Keratinocyte (primary cell): Measurements from ENCODE around the gene GABARAPL1. TPM values are rescaled to one million over a fixed set of nuclear protein-coding genes. Genes with fewer than 3 reads are reported as not detected.

ENCODE experiments used
- DNase-seq: peaks from one replicate; pipeline ENCODE4 v3.0.0-alpha.2; 2011; ENCODE audit warnings: low read depth, missing footprints, low spot score
- FAIRE-seq: peaks from 2 replicates; lab custom pipeline; 2011; peaks lifted over from hg19 to GRCh38; lab: Jason Lieb, UNC
- H2AFZ ChIP-seq: 2 replicates; pipeline ENCODE4 v1.6.0; 2012; ENCODE audit warnings: low read length, control low read depth, inconsistent platforms; ENCODE audit not compliant: control insufficient read depth
- H3K27ac ChIP-seq: 2 replicates; pipeline ENCODE4 v1.5.1; 2011; ENCODE audit warnings: low read length; ENCODE audit not compliant: control insufficient read depth, insufficient read depth
- H3K27me3 ChIP-seq: 3 replicates; pipeline ENCODE4 v1.6.0; 2011; ENCODE audit warnings: low read length; ENCODE audit not compliant: control insufficient read depth, insufficient read depth; ENCODE audit errors: extremely low read depth
- H3K36me3 ChIP-seq, 2 experiments: 2 replicates in 1 of 2; 3 replicates in 1 of 2; pipeline ENCODE4 v1.5.1; 2011; ENCODE audit warnings: low read length in 2 of 2, mild to moderate bottlenecking in 1 of 2; ENCODE audit not compliant: control insufficient read depth in 2 of 2, insufficient read depth in 2 of 2; ENCODE audit errors: extremely low read depth in 1 of 2
- H3K4me1 ChIP-seq: 3 replicates; pipeline ENCODE4 v1.5.1; 2011; ENCODE audit warnings: low read length; ENCODE audit not compliant: control insufficient read depth, insufficient read depth; ENCODE audit errors: extremely low read depth
- H3K4me2 ChIP-seq: 3 replicates; pipeline ENCODE4 v1.6.0; 2011; ENCODE audit warnings: low read depth, low read length; ENCODE audit not compliant: control insufficient read depth, insufficient read depth; ENCODE audit errors: extremely low read depth
- H3K4me3 ChIP-seq, 3 experiments: fragments of 200-600 bp in 1 of 3; sonication (generic) in 1 of 3; 2 replicates in 2 of 3; 3 replicates in 1 of 3; pipeline ENCODE4 v1.5.1; 2011 to 2016; ENCODE audit warnings: low read length in 3 of 3, mild to moderate bottlenecking in 3 of 3, control low read depth in 2 of 3, inconsistent platforms in 1 of 3, low read depth in 1 of 3, mixed read lengths in 1 of 3, mixed run types in 1 of 3, moderate library complexity in 1 of 3; ENCODE audit not compliant: control insufficient read depth in 2 of 3, insufficient read depth in 2 of 3; ENCODE audit errors: extremely low read depth in 1 of 3
- H3K79me2 ChIP-seq: 2 replicates; pipeline ENCODE4 v1.6.0; 2012; ENCODE audit warnings: low read length; ENCODE audit not compliant: control insufficient read depth, insufficient read depth
- H3K9ac ChIP-seq: 3 replicates; pipeline ENCODE4 v1.6.0; 2011; ENCODE audit warnings: low read length; ENCODE audit not compliant: control insufficient read depth, insufficient read depth; ENCODE audit errors: extremely low read depth
- H3K9me1 ChIP-seq: 3 replicates; pipeline ENCODE4 v1.6.0; 2011; ENCODE audit warnings: low read length; ENCODE audit not compliant: control insufficient read depth, insufficient read depth; ENCODE audit errors: extremely low read depth
- H3K9me3 ChIP-seq: 2 replicates; pipeline ENCODE4 v1.5.1; 2012; ENCODE audit warnings: low read depth, low read length; ENCODE audit not compliant: control insufficient read depth
- H4K20me1 ChIP-seq: 3 replicates; pipeline ENCODE4 v1.6.0; 2011; ENCODE audit warnings: low read length; ENCODE audit not compliant: control insufficient read depth, insufficient read depth; ENCODE audit errors: extremely low read depth
- EZH2 ChIP-seq: IDR thresholded peaks from one replicate; pipeline ENCODE4 v1.6.1; 2012; ENCODE audit warnings: inconsistent platforms, mild to moderate bottlenecking, low read length, moderate library complexity
- dilution Hi-C: fragments of 300-500 bp; cut with MboI; formaldehyde crosslinking; loops from one replicate; pipeline ENCODE4 v1.7.0; 2020; ENCODE audit warnings: low sequenced_read_pairs; ENCODE audit not compliant: extremely low pct_ligation_motif_present
- polyA plus RNA-seq, 5 experiments: library from polyadenylated mRNA; depleted of rRNA in 3 of 5; stranded (reverse) in 3 of 5; stranded (forward) in 1 of 5; unstranded in 1 of 5; fragments of >200 nt; gene quantifications; 1 replicate in 1 of 5; 2 replicates in 3 of 5; 3 replicates in 1 of 5; pipeline versions ENCODE4 v1.2.1 to v1.2.3, GENCODE V29; 2011 to 2012; ENCODE audit warnings: missing spikeins in 2 of 5, low read depth in 1 of 5, low replicate concordance in 1 of 5
- TF ChIP-seq, protein P1 (sequence below), 3 experiments: IDR thresholded peaks in 1 of 3; conservative IDR thresholded peaks in 1 of 3; optimal IDR thresholded peaks in 1 of 3; 2 replicates in 2 of 3; 3 replicates in 1 of 3; pipeline versions ENCODE3 to v1.5.1; 2011; ENCODE audit warnings: low read length in 3 of 3, mild to moderate bottlenecking in 3 of 3, moderate library complexity in 2 of 3, control low read depth in 1 of 3, inconsistent platforms in 1 of 3; ENCODE audit not compliant: insufficient read depth in 2 of 3; ENCODE audit errors: extremely low read depth in 1 of 3

Gene GABARAPL1
- polyA plus RNA-seq, 1 donor (not counting 4 experiments of a cell fraction or from before 2014, with no cell fraction given) = 24.3 TPM

DNA sequence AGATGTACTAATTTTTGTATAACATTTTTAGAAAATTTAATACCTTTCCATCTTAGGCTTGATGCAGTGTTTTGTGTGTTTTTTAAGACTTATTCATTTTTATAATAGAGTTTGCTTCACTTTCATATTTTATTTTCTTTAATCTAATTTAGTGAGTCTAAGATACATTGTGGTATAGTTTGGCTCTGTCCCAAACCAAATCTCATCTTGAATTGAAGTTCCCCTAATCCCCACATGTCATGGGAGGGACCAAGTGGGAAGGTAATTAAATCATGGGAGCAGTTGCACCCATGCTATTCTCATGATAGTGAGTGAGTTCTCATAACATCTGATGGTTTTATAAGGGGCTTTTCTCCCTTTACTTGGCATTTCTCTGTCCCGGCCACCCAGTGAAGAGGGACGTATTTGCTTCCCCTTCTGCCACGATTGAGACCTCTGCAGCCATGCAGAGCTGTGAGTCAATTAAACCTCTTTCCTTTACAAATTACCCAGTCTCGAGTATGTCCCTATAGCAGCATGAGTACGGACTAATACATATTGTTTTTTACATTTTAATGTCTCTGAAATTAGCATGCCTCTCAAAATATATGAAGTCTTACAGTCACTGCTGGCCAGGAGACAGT is 34.9 kb downstream of the GABARAPL1 start:
- Histone ChIP-seq H4K20me1 (no peaks in the 10 kb centered on the region), H3K27ac (no peak overlapping the region), H3K9me3 (no peaks in the 10 kb centered on the region), H3K4me2 (no peak overlapping the region), H3K9ac (no peak overlapping the region), H3K27me3 (no peaks in the 10 kb centered on the region), H3K9me1 (no peaks in the 10 kb centered on the region), H3K4me1 (no peaks in the 10 kb centered on the region), H3K79me2 (no peaks in the 10 kb centered on the region), H3K36me3 (no peaks in the 10 kb centered on the region), H3K4me3 (no peak overlapping the region), H2AFZ (no peak overlapping the region)
- dilution Hi-C loops = no loop called here
- DNase-seq = no peak
- TF ChIP-seq, protein P1, sequence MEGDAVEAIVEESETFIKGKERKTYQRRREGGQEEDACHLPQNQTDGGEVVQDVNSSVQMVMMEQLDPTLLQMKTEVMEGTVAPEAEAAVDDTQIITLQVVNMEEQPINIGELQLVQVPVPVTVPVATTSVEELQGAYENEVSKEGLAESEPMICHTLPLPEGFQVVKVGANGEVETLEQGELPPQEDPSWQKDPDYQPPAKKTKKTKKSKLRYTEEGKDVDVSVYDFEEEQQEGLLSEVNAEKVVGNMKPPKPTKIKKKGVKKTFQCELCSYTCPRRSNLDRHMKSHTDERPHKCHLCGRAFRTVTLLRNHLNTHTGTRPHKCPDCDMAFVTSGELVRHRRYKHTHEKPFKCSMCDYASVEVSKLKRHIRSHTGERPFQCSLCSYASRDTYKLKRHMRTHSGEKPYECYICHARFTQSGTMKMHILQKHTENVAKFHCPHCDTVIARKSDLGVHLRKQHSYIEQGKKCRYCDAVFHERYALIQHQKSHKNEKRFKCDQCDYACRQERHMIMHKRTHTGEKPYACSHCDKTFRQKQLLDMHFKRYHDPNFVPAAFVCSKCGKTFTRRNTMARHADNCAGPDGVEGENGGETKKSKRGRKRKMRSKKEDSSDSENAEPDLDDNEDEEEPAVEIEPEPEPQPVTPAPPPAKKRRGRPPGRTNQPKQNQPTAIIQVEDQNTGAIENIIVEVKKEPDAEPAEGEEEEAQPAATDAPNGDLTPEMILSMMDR (optimal IDR thresholded peaks at IDR 0.05 in 1 of 3, IDR thresholded peaks at IDR 0.05 in 1 of 3, conservative IDR thresholded peaks at IDR 0.05 in 1 of 3; ENCODE audit: extremely low read depth in 1 of 3, insufficient read depth in 2 of 3, low read length in 3 of 3) = no peak
- no peak for TF ChIP-seq EZH2
- no peak for FAIRE-seq

DNA sequence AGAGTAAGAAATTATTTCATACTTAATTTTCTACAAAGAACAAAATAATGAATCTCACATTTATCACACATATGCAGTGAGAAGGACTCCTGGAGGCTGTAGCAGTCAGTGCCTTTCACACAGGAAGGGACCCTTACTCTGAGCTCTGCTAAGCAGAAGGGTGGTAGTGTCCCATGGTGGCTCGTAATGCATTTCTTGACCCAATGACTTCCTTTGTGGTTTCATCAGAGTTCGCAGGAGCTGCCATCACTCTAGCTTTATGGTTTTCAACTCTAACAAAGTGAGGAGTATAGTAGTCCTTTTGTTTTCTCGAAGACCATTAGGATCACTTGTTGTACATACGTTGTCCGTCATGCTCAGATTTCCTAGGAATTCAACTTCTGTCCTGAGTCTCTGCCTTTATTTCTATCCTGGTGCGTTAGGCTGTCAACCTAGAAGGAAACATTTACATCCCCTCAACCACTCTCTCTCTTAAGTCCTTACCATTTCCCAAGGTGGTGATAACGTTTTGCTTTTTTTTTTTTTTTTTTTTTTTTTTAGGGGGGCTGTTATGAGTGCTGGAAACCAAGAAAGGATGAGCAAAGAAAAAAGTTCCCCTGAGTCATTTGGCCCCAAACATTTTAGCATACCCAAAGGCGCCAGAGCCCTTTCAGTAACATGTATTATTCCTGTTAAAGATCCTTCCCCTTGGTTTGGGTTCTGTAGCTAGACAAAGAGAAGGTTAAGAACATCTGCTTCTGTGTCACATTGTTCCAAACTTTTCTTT is 37.2 kb downstream of the GABARAPL1 start:
- H3K9me1 ChIP-seq = no peaks in the 10 kb centered on the region
- no peaks in the 10 kb centered on the region for H3K27me3 ChIP-seq
- no peak overlapping the region for H3K27ac ChIP-seq
- no peaks in the 10 kb centered on the region for H3K36me3 ChIP-seq
- DNase-seq = no peak
- H3K4me2 ChIP-seq = no peak overlapping the region
- H2AFZ ChIP-seq = no peak overlapping the region
- H3K4me1 ChIP-seq = no peaks in the 10 kb centered on the region
- no peak overlapping the region for H3K9ac ChIP-seq
- H3K9me3 ChIP-seq = no peaks in the 10 kb centered on the region
- TF ChIP-seq, protein P1 (optimal IDR thresholded peaks at IDR 0.05 in 1 of 3, IDR thresholded peaks at IDR 0.05 in 1 of 3, conservative IDR thresholded peaks at IDR 0.05 in 1 of 3; ENCODE audit: extremely low read depth in 1 of 3, insufficient read depth in 2 of 3, low read length in 3 of 3) = no peak
- TF ChIP-seq EZH2 = no peak
- no peak overlapping the region for H3K4me3 ChIP-seq
- FAIRE-seq = no peak
- H4K20me1 ChIP-seq = no peaks in the 10 kb centered on the region
- no peaks in the 10 kb centered on the region for H3K79me2 ChIP-seq
- dilution Hi-C loops = no loop called here
